ENCODE measurements around the gene FBLN2.

FBLN2 gene

DNA sequence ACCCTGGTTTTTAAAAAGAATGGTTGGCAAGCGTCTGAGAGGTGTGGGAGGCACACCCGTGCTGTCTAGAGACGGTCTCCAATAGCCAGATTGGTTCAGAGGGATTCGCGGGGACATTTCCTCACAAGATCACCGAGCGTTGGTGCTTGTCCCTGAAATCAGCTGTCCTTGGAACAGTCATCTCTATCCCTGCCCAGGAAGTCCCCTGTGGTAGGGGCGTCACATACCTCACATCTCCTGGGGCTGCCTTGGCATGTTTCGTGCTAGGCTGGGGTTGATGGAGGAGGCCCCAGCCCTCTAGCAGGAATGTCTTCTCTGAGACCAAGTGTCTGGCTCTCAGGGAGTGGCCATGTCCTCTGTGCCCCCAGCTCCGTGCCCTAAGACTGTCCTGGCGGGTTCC is 6.8 kb downstream of the FBLN2 start:
- TF ChIP-seq, protein P1, sequence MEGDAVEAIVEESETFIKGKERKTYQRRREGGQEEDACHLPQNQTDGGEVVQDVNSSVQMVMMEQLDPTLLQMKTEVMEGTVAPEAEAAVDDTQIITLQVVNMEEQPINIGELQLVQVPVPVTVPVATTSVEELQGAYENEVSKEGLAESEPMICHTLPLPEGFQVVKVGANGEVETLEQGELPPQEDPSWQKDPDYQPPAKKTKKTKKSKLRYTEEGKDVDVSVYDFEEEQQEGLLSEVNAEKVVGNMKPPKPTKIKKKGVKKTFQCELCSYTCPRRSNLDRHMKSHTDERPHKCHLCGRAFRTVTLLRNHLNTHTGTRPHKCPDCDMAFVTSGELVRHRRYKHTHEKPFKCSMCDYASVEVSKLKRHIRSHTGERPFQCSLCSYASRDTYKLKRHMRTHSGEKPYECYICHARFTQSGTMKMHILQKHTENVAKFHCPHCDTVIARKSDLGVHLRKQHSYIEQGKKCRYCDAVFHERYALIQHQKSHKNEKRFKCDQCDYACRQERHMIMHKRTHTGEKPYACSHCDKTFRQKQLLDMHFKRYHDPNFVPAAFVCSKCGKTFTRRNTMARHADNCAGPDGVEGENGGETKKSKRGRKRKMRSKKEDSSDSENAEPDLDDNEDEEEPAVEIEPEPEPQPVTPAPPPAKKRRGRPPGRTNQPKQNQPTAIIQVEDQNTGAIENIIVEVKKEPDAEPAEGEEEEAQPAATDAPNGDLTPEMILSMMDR (IDR thresholded peaks at IDR 0.05; ENCODE audit: low read depth, low read length) = no peak
- H3K4me3 ChIP-seq (replicated peaks in 1 of 2; ENCODE audit: low read depth in 2 of 2, low read length in 2 of 2) = no peak overlapping the region
- DNase-seq (ENCODE audit: low read depth in 2 of 2) = no peak

DNA sequence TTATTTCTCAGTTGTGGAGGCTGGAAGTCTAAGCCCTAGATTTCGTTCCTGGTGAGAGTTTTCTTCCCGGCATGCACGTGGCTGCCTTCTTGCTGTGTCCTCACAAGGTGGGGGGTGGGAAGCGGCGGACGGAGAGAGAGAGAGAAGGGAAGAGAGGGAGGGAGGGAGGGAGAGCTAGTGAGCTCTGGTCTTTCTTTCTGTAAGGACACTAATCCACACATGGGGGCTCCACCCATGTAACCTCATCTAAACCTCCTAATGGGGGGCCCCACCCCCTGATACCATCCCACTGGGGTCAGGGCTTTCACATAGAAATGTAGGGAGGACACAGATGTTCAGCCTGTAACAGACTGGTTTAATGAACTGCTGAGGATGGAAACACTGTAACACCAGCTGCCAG is 7.3 kb downstream of the FBLN2 start:
- DNase-seq (ENCODE audit: low read depth in 2 of 2) = no peak
- H3K4me3 ChIP-seq (replicated peaks in 1 of 2; ENCODE audit: low read depth in 2 of 2, low read length in 2 of 2) = no peak overlapping the region
- TF ChIP-seq, protein P1 (IDR thresholded peaks at IDR 0.05; ENCODE audit: low read depth, low read length) = no peak

DNA sequence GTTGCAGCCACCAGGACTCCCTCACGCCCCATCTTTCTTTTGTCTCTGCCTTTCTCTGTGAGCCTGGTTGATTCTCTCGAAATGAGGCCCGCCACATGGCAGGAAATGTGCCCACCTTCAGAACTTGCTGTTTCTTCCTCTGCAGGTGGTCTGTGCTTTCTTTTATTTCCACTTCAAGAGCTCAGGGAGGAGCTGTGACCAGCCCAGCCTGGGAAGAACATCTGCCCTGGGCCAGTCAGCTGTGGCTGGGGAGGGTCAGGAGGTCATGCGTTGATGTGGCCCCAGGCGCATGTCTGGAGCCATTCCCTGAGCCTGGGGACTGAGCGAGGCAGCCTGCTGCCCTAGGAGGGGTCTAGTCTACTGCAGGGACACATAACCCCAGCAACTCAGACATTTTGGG is 8.0 kb downstream of the FBLN2 start:
- TF ChIP-seq, protein P1 (IDR thresholded peaks at IDR 0.05; ENCODE audit: low read depth, low read length) = no peak
- no peak overlapping the region for H3K4me3 ChIP-seq (replicated peaks in 1 of 2; ENCODE audit: low read depth in 2 of 2, low read length in 2 of 2)
- no peak for DNase-seq (ENCODE audit: low read depth in 2 of 2)

DNA sequence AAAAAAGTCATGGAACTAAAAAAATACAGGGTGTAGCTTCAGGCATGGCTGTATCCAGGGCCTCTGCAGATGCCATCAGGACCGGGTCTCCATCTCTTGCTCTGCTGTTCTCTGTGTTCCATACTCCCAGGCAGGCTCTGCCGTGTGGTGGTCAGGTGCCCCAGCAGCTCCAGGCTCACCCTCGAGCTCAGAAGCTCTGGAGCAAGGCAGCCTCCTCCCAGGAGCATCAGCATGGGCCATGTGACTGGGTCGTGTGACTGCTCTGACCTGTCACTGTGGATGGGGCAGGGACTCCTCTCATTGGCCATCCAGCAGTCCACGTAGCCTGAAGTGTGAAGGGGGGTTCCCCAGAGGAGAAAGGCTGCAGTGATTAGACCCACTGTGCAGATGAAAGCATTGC is 8.5 kb downstream of the FBLN2 start:
- TF ChIP-seq, protein P1 (IDR thresholded peaks at IDR 0.05; ENCODE audit: low read depth, low read length) = no peak
- no peak for DNase-seq (ENCODE audit: low read depth in 2 of 2)
- H3K4me3 ChIP-seq (replicated peaks in 1 of 2; ENCODE audit: low read depth in 2 of 2, low read length in 2 of 2) = no peak overlapping the region

DNA sequence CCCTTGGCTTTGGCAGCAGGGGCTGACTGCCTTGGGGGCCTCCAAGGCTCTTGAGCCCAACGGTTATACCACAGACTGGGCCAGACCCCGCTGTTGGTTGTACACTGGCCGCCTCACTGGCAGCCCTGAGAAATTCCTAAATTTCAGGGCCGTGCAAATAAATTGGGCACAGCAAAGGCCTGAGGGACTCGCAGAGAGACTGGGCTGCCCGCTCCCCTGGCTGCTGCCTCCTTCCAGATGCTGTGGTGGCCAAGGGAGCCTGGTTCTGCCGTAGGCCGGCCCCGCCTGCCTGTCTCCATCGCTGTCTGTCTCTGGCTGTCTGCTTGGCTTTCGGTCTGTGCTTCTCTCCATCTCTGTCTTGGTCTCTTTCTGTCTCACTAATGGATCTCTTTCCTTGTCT is 9.0 kb downstream of the FBLN2 start:
- no peak overlapping the region for H3K4me3 ChIP-seq (replicated peaks in 1 of 2; ENCODE audit: low read depth in 2 of 2, low read length in 2 of 2)
- no peak for DNase-seq (ENCODE audit: low read depth in 2 of 2)
- TF ChIP-seq, protein P1 (IDR thresholded peaks at IDR 0.05; ENCODE audit: low read depth, low read length) = no peak

DNA sequence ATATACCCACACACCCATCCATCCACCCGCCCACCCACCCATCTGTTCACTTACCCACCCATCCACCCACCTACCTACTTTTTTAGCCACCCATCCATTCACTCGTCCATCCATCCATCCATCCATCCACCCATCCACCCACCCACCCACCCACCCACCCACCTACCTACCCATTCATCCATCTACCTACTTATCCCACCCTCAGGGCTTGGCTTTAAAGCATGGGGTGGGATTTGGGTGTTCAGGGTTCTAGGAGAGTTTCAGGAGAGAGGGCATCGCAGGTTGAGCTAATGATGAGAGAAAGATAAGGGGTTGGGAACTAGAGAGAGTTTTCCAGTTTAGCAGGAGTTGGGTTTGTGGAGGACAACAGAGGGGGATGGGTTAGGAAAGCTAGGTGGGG is 9.7 kb downstream of the FBLN2 start:
- DNase-seq (ENCODE audit: low read depth in 2 of 2) = no peak
- TF ChIP-seq, protein P1 (IDR thresholded peaks at IDR 0.05; ENCODE audit: low read depth, low read length) = no peak
- no peak overlapping the region for H3K4me3 ChIP-seq (replicated peaks in 1 of 2; ENCODE audit: low read depth in 2 of 2, low read length in 2 of 2)

DNA sequence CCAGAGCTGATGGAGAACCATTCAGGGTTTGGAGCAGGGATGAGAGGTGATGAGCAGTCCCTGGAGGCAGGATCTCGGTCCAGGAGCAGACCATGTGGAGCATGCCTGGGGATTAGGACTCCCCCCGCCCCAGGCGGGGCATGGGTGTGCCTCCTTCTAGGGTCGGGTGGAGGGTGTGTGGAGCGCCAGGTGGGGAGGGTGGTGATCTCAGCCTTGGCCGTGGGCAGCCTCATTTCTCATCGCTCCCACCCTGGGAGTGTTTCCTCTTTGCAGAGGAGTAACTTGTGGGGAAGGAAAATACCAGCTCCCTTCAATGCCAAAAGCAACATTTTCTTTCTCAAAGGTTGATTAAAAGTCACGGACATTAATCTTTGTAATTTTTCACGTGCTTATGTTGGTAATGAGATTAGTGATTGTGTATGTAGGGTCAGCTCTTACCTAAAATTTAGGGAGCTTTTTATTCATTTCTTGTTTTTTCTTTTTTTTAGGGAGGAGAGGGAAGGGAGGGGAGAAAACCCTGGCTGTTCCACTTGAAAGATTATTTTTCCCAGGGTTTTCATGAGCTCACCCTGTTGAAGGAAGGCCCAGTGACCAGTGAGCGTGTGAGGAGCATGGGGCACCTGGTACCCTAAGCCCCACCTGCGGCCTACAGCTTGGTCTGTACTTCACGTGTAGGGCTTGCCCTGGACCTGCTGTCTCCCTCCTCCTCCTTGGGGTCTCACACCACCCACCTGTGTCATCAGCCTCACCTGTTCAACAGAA is 11.0 kb downstream of the FBLN2 start:
- no peak for DNase-seq (ENCODE audit: low read depth in 2 of 2)
- TF ChIP-seq, protein P1 (IDR thresholded peaks at IDR 0.05; ENCODE audit: low read depth, low read length) = no peak
- no peak overlapping the region for H3K4me3 ChIP-seq (replicated peaks in 1 of 2; ENCODE audit: low read depth in 2 of 2, low read length in 2 of 2)

Data from cardiac fibroblast (primary cell).